Measurements from ENCODE around the gene ING2.

Gene ING2

GRCh38 chr4:183503497-183504063 is 1.3 kb upstream of the ING2 start:
- DNase-seq: peak; percentile 4

- peak; percentile 99 for DNase-seq
These were observed 561 bp upstream of the ING2 start for GRCh38 chr4:183504064-183504929.

- DNase-seq: peak; percentile 87
These were observed 942 bp downstream of the ING2 start for GRCh38 chr4:183505611-183506388.

GRCh38 chr4:183506389-183506735 is 1.5 kb downstream of the ING2 start:
- DNase-seq: no peak

GRCh38 chr4:183507925-183508696 is 3.3 kb downstream of the ING2 start:
- no peak for DNase-seq

- no peak for DNase-seq
These were observed 4.0 kb downstream of the ING2 start for GRCh38 chr4:183508697-183509335.

- DNase-seq: no peak
These were observed 10.6 kb downstream of the ING2 start for GRCh38 chr4:183515411-183515810.

- DNase-seq: no peak
These were observed 12.3 kb downstream of the ING2 start for GRCh38 chr4:183517194-183517593.

GRCh38 chr4:183517781-183518180 is 12.9 kb downstream of the ING2 start:
- DNase-seq: no peak

GRCh38 chr4:183522821-183523220 is 18.0 kb downstream of the ING2 start:
- DNase-seq: no peak

- DNase-seq: no peak
These were observed 22.5 kb downstream of the ING2 start for GRCh38 chr4:183527326-183527725.

- no peak for DNase-seq
These were observed 28.0 kb downstream of the ING2 start for GRCh38 chr4:183532821-183533220.

- no peak for DNase-seq
These were observed 28.8 kb downstream of the ING2 start for GRCh38 chr4:183533698-183534097.

- DNase-seq: no peak
These were observed 35.7 kb downstream of the ING2 start for GRCh38 chr4:183540410-183541009.

- DNase-seq: no peak
These were observed 36.3 kb downstream of the ING2 start for GRCh38 chr4:183541010-183541751.

- no peak for DNase-seq
These were observed 36.8 kb downstream of the ING2 start for GRCh38 chr4:183541752-183542040.

- no peak for DNase-seq
These were observed 38.6 kb downstream of the ING2 start for GRCh38 chr4:183543435-183543834.

- no peak for DNase-seq
These were observed 39.3 kb downstream of the ING2 start for GRCh38 chr4:183544109-183544508.

GRCh38 chr4:183546376-183546775 is 41.5 kb downstream of the ING2 start:
- no peak for DNase-seq

- no peak for DNase-seq
These were observed 43.4 kb downstream of the ING2 start for GRCh38 chr4:183548306-183548705.

GRCh38 chr4:183550345-183551093 is 45.7 kb downstream of the ING2 start:
- DNase-seq: no peak
